Measurements from ENCODE around the gene EPHA1. TPM values are rescaled to one million over a fixed set of nuclear protein-coding genes. Genes with fewer than 3 reads are reported as not detected.

EPHA1 gene
- polyA plus RNA-seq, 12 donors, result 1.5 to 15.4 (median 3.8) TPM; not detected in 2

GRCh38 chr7:143374561-143374960, 34.1 kb downstream of the EPHA1 start:
- no peak for DNase-seq

DNA sequence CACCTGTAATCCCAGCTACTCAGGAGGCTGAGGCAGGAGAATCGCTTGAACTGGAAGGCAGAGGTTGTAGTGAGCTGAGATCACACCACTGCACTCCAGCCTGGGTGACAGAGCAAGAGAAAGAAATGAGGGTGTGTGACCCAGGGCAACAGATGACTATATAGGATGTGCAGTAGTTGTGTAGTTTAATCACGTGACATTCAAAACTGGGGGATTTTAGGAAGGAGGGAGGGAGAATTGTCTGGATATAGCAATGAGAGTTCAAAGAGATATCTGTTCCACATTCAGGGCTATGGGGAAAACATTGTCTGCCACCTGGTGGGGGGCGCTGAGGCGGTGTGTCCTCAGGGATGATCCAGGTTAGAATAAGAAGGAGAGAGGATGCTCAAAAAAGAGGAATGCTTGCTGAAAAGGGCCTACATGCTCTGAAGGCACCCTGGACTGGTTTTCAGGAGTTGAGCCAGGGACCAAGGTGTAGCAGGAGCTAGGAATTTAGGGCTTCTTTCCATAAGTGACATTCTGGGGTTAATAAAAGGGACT, 35.3 kb downstream of the EPHA1 start:
- no peak for DNase-seq

DNA sequence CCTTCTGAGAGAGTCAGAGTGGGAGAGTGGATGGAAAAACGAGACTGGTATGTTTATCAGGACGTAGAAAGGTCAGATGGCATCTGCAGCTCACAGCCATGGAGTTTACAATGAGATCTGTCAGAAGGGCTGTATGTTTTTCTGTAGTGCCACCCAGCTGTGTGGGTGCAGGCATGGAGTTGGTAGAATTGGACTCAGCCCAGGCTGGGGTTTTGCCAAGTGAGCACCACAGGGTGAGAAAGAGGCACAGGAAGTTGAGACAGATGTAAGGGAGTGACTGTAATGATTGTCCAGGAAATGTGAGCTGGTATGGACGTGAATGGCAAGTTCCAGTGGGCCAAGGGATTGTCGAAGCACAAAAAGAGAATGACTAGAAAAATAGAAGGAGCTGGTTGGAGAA, 36.6 kb downstream of the EPHA1 start:
- DNase-seq, result no peak

- no peak for DNase-seq
Measured at GRCh38 chr7:143369678-143370651, 38.7 kb downstream of the EPHA1 start.

DNA sequence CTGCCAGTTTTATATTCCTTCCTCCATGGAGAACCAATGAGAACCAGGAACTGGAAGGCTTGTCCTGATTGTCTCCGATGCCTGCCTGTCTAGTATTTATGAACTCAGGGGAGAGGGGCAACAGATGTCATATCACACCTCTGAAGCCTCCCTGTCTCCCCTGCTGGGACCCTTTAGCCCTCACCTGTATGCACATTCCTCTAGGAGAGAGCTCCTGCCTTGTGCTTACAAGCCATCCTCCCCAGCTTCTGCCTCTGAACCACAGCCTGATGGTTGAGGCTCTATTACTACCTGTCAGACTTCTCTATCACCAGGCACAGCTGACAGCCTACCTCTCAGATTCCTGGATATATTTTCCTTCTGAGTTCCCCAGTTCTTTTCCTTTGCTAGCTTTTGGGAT, 40.3 kb downstream of the EPHA1 start:
- no peak for DNase-seq

GRCh38 chr7:143367972-143368371, 40.7 kb downstream of the EPHA1 start:
- DNase-seq, result no peak

DNA sequence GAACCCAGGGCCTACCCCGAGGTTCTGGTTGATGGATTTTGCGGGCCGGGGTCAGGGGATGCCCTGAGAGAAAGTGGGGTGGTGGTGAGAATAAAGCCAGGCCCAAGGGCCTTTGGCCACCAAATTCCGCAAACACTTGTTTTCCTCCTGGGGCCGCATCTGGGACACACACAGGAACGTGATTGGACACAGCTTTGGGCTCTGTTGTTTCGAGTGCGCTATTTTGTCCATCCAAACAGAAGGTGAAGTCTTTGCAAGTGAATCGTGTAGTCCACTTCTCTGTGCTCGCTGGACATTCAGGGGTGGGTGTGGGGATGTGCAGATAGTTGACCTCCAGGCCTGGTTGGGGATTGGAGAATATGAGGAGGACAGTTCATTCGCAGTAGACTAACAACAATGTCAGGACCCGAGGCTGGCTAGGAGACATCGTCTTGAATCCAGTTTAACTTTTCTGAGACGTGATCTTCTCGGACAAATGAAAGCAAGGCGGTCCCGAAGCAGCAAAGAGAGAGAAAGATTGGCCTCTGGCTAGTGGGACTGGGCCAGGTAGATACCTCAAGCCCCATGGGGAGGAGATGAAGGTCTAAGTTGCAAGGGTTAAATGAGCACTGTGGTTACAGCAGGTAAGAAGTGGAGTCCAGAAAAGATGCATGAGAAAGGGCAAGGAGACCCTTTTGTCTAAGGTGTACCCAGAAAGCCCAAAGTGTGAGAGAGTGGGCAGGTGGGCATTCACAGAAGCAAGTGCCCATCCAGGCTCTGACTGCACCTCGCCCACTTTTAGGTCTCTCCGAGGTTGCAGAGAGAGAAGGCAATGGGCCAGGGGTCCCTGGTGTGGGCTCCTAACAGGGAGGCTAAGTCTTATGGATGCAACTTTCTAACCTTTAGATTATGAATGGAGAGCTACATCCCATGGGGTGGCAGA, 45.4 kb downstream of the EPHA1 start:
- no peak for DNase-seq

- no peak for DNase-seq
Measured at GRCh38 chr7:143362131-143363015, 46.3 kb downstream of the EPHA1 start, which contains the start of gene FAM131B. TSS of gene FAM131B (minus strand) at chr7:143362713. CDS start at chr7:143362603, 110 bp downstream.

- no peak for DNase-seq
Measured at GRCh38 chr7:143361552-143362130, 47.0 kb downstream of the EPHA1 start.

DNA sequence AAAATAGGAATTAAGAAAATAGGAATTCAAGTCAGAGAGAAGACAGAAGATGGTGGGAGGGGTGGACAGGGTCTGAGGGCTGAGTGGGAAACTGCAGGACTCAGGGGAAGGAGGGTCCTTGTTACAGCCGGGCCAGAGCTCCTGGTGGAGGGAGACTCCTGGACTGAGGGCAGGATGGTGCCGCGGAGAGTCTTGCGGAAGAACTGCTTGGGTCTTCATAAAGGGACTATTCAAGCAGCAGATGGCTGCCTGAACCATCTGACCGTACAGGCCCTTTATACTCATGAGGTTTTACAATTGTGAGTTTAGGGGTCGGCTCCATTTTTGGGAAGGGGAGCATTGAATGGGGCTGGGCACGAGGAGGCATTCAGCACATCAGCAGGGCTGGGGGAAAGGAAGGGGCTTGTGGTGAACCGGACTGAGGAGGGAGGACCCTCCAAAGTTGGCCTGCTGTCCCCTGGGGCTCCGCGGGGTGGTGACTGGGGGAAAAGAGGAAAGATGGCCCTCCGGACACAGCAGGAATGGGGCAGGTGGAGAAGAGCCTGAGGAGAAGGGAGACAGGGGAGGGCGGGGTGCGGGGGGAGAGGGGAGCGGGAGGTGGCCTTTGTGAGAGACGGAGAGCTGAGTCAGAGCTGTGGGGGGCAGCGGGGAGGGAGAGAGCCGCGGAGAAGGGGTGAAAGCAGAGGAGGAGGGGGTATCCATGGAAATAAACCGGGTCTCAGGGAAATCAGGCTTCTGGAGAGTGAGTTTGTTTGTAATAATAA, 47.7 kb downstream of the EPHA1 start:
- DNase-seq, result no peak

DNA sequence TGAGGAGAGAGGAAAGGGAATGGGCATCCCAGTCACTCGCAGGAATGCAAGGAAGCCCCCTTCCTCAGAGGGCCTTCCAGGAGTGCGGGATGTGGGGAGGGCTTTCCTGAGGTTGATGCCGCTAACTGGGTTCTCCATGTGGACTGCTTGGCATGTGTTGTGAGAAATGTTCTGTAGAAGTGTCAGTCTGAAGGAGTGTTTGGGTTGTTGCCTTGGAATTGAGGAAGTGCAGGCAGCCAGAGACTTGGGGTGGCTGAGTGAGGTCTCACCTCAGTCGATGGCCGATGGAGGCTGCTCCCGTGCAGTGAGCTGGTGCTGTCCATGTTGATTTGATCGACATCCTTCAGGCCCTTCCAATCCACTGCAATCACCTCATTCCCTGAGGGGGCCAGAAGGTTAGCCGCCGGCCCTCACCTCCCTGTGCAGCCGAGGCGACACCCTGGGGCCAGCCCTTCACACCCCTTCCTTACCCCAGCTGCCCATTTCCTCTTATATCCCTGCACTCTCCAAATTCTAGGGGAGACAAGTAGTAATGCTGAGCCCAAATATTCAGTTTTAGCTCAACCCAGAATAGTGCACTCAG, 48.8 kb downstream of the EPHA1 start:
- no peak for DNase-seq

DNA sequence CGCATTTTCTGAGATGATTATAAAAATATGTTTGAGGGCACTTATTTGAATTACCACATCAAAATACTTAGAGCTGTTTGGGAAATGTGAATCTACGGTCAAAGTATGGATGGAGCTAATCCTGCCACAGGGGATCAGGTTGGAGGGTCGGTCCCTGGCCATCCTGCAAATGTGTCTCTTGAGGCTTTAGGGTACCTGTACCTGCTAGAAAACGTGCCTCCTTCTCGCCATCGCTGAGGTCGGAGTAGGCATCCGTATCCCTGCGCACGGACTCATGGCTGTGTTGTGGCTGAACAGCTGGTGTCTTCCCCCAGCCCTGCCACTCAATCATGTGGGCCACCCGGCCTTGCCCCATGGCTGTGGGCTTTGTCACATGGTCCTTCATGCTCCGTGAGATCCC, 50.0 kb downstream of the EPHA1 start:
- DNase-seq, result no peak

DNA sequence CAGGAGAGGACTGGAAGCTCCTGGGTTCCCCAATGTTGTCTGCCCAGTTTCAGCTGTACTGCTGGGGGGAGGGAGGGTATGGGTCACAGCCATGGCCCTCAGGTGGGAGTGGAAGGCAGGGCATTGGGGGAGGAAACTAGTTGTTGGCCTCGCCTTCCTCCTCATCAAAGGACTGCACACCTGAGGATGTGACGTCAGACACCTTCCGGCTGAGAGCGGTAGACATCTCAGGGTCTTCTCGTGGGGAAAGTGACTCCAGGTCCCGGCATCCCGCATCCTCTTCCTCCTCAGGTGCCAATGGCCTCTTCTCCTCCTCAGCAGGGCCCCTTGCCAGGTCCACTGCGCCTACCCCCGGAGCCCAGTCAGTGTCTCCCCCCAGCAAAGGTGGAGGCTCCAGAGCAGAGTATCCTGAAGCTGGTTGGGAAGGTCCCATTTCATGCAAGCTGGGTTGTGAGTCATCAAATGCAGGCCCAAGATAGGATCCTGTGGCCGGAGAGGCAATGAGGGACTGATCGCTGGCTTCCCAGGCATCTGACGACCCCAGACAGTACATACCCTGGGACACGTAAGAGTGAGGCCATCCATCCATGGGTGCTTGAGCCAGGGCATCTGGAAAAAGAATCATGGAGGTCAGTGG, 52.1 kb downstream of the EPHA1 start:
- DNase-seq, result no peak

- no peak for DNase-seq
Measured at GRCh38 chr7:143355450-143356385, 52.9 kb downstream of the EPHA1 start.

DNA sequence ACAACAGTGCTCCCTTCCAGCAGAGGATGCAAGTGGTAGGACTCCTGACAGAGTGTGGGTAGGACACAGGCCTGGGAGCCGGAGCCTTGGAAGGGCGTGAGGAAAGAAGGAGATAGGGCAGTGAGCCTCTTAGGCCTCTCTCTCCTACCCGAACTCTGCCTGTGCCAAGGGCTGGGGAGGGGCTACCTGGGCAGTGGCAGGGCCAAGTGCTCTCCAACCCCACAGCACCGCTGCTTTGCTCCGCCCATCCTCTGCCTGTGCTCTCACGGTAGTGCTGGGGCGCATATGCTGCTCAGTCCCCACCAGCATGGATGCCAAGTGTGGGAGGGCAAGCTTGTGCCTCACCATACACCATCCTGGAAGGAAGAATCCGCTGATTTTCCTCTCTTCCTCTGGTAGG, 53.7 kb downstream of the EPHA1 start:
- no peak for DNase-seq

DNA sequence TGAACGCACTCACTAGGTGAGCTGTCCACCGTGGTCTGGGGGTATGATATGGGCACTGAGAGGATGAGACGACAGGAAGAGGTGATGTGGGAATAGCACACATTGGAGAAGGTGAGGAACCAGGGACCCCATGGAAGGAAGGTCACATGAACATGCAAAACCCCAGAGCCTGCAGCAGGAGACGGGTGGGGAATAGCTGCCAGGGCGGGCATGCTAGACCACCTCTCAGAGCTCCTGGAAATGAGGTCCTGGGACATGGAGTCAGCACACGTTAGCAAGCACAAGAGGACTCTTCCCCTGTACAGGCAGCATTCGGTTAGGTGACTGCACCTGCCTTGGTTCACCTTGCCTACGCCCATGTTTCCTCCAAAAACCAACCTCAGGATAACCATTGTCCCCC, 54.3 kb downstream of the EPHA1 start:
- DNase-seq, result no peak

DNA sequence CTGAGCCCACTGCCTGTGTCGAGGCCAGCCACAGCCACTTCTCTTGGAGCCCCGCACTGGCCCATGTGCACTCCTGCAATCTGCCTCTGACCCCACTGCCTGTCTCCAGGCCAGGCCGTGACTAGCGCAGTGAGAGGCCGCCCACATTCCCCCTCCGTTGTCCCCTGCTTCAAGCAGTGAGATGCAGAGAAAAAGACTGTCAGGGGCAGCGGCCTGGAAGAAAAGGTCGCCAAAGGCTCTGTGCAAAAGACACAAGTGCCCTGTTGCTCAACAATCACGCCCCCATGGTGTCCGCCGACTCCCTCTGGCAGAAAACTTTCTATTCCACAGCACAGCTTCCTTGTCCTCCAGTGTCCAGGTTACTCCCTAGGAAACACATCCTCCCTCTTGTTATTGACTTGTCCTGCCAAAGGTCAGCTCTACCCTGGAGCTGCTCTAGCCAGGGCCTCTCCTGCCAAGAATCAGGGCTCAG, 56.1 kb downstream of the EPHA1 start:
- DNase-seq, result no peak

DNA sequence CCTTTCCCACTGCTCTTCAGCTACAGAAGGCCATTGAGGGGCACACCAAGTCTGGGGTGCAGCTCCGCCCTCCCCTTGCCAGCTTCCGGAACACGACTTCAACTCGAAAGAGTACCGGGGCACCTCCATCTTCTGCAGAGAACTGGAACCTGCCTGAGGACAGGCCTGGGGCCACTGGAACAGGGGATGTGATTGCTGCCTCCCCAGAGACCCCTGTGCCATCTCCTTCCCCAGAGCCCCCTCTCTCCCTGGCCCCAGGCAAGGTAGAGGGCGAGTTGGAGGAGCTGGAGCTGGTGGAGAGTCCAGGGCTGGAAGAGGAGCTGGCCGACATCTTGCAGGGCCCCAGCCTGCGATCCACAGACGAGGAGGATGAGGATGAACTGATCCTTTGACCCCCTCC, 57.1 kb downstream of the EPHA1 start:
- DNase-seq, result no peak
